K562 (cell line): ENCODE data around the gene KRTAP5-11. TPM values are rescaled to one million over a fixed set of nuclear protein-coding genes. Genes with fewer than 3 reads are reported as not detected.

Experiments
- ATAC-seq: fragments of 200-7000 bp; cut with Tn5 transposase; 3 replicates; pipeline ENCODE4 v1.9.1; 2020; ENCODE audit warnings: moderate library complexity
- BruUV-seq: library from RNA; stranded (reverse); fragments of 400-500 nt; replicated peaks from 2 replicates; lab custom pipeline; 2021; lab: Mats Ljungman, UMichigan
- CTCF ChIA-PET: fragments of 300-600 bp; formaldehyde crosslinking; extraction: SDS; loops from one replicate; lab custom pipeline; 2021; ENCODE audit warnings: low intra/inter-chr PET ratio; lab: Yijun Ruan, JAX
- POLR2A ChIA-PET: fragments of 300-600, 350-650 bp; sonication (Branson Sonifier 250); formaldehyde crosslinking; extraction: SDS; loops from one replicate; lab custom pipeline; 2021; ENCODE audit warnings: antibody characterized with exemption, inconsistent platforms; lab: Yijun Ruan, JAX
- DNase-seq, 4 experiments: peaks; one replicate each; pipeline versions ENCODE4 v3.0.0 to v3.0.0-alpha.2; 2011 to 2018; ENCODE audit warnings: low spot score in 3 of 4, mixed read lengths in 3 of 4; ENCODE audit errors: extremely low read depth in 1 of 4
- FAIRE-seq: peaks from 2 replicates; lab custom pipeline; 2011; peaks lifted over from hg19 to GRCh38; lab: Jason Lieb, UNC
- H2AFZ ChIP-seq: 2 replicates; pipeline ENCODE4 v1.6.0; 2011; ENCODE audit warnings: low read depth, low read length, control low read depth, inconsistent platforms
- H3K27ac ChIP-seq: fragments of 200-600 bp; 3 replicates; pipeline ENCODE4 v1.8.0; 2011; ENCODE audit warnings: low read depth, mild to moderate bottlenecking, control low read depth, inconsistent platforms, low read length, moderate library complexity, mixed read lengths; ENCODE audit errors: extremely low read depth
- H3K27me3 ChIP-seq, 2 experiments: fragments of 300-600 bp in 1 of 2; 2 replicates in 1 of 2; 3 replicates in 1 of 2; pipeline versions ENCODE4 v1.6.0 to v1.8.0; 2011; ENCODE audit warnings: inconsistent platforms in 2 of 2, low read length in 2 of 2, mild to moderate bottlenecking in 1 of 2, mixed read lengths in 1 of 2, moderate library complexity in 1 of 2; ENCODE audit not compliant: control insufficient read depth in 2 of 2, insufficient read depth in 2 of 2
- H3K36me3 ChIP-seq: fragments of 300-600 bp; 3 replicates; pipeline ENCODE4 v1.8.0; 2011; ENCODE audit warnings: mild to moderate bottlenecking, low read length, inconsistent platforms; ENCODE audit not compliant: control insufficient read depth, insufficient read depth
- H3K4me1 ChIP-seq, 2 experiments: fragments of 200-600 bp in 1 of 2; replicated peaks in 1 of 2; 2 replicates in 1 of 2; 3 replicates in 1 of 2; pipeline versions ENCODE4 v1.5.1 to v1.8.0; 2011; ENCODE audit warnings: inconsistent platforms in 2 of 2, low read length in 2 of 2, mild to moderate bottlenecking in 1 of 2, mixed read lengths in 1 of 2, moderate library complexity in 1 of 2; ENCODE audit not compliant: control insufficient read depth in 2 of 2, insufficient read depth in 2 of 2
- H3K4me2 ChIP-seq: 2 replicates; pipeline ENCODE4 v1.6.1; 2011; ENCODE audit warnings: low read length, control low read depth, inconsistent platforms, mixed read lengths; ENCODE audit not compliant: insufficient read depth
- H3K4me3 ChIP-seq: fragments of 200-600 bp; sonication (generic), shearing (Covaris generic); 2 replicates; pipeline ENCODE4 v1.5.1; 2016; ENCODE audit warnings: control low read depth, inconsistent platforms
- H3K79me2 ChIP-seq: fragments of 200-600 bp; 3 replicates; pipeline ENCODE4 v1.8.0; 2011; ENCODE audit warnings: low read length, inconsistent platforms; ENCODE audit not compliant: control insufficient read depth, insufficient read depth
- H3K9ac ChIP-seq, 2 experiments: 2 replicates each; pipeline versions ENCODE4 v1.6.0 to v1.6.1; 2011; ENCODE audit warnings: low read depth in 2 of 2, low read length in 2 of 2, control low read depth in 1 of 2, inconsistent platforms in 1 of 2, mild to moderate bottlenecking in 1 of 2, mixed read lengths in 1 of 2; ENCODE audit not compliant: insufficient read depth in 1 of 2
- H3K9me1 ChIP-seq: one replicate; pipeline ENCODE4 v1.6.0; 2011; ENCODE audit warnings: inconsistent platforms, mild to moderate bottlenecking, low read length, moderate library complexity; ENCODE audit not compliant: control insufficient read depth, insufficient read depth
- H3K9me3 ChIP-seq: replicated peaks from 2 replicates; pipeline ENCODE4 v1.5.1; 2011; ENCODE audit warnings: low read depth, low read length, inconsistent platforms; ENCODE audit not compliant: control insufficient read depth, insufficient read depth
- H4K20me1 ChIP-seq: replicated peaks from 2 replicates; pipeline ENCODE4 v1.6.1; 2011; ENCODE audit warnings: low read length, inconsistent platforms, mixed read lengths; ENCODE audit not compliant: control insufficient read depth, insufficient read depth
- FOXM1 ChIP-seq, 2 experiments: fragments of 450-650 bp in 1 of 2; sonication (generic) in 1 of 2; formaldehyde crosslinking in 1 of 2; IDR thresholded peaks; 2 replicates each; pipeline versions ENCODE4 v1.6.1 to v1.9.0; 2017 to 2022; ENCODE audit warnings: low read depth in 2 of 2, mild to moderate bottlenecking in 2 of 2, missing genetic modification reagents in 1 of 2, moderate library complexity in 1 of 2
- SAFB ChIP-seq: fragments of 200-400 bp; formaldehyde crosslinking; IDR thresholded peaks from 2 replicates; pipeline ENCODE4 v1.6.1; 2017; ENCODE audit warnings: low read depth, low read length, borderline replicate concordance
- SIN3B ChIP-seq: fragments of 450-650 bp; IDR thresholded peaks from 2 replicates; pipeline ENCODE4 v1.6.1; 2017; ENCODE audit warnings: low read depth, mild to moderate bottlenecking, moderate library complexity
- ZNF239 ChIP-seq: fragments of 250-450 bp; sonication (Bioruptor Pico); IDR thresholded peaks from 2 replicates; pipeline ENCODE4 v1.4.0; 2020; ENCODE audit warnings: mild to moderate bottlenecking
- ZNF24 ChIP-seq: fragments of 450-650 bp; IDR thresholded peaks from 2 replicates; pipeline ENCODE4 v1.6.1; 2016
- WGBS: fragments of 100-300 bp; shearing (Covaris generic); methylation state at CpG from one replicate; pipeline ENCODE4 v1.1.6; 2016; ENCODE audit warnings: low coverage, mixed read lengths; ENCODE audit not compliant: insufficient coverage; ENCODE audit errors: missing lambda C conversion rate; 5-methylcytosine and 5-hydroxymethylcytosine counted together
- in situ Hi-C: fragments of 300-500 bp; cut with MboI; formaldehyde crosslinking; loops from 4 replicates; pipeline ENCODE4 v1.15.0; 2018; ENCODE audit warnings: inconsistent platforms, mixed read lengths
- intact Hi-C: fragments of 100-400 bp; cut with micrococcal nuclease; formaldehyde crosslinking; loops from 2 replicates; pipeline ENCODE4 v1.14.2; 2022
- polyA plus RNA-seq, 8 experiments: library from polyadenylated mRNA; depleted of rRNA in 4 of 8; stranded (reverse) in 5 of 8; unstranded in 3 of 8; fragments of >200 nt; fragmentation: Nextera tagmentation in 2 of 8; fragmentation: Illumina TruSeq in 1 of 8; extraction: Ambion mirVana in 2 of 8; extraction: Trizol in 1 of 8; gene quantifications; 2 replicates each; pipeline versions ENCODE4 v1.2.1 to v1.2.3, GENCODE V29; 2011 to 2014; ENCODE audit warnings: inconsistent platforms in 1 of 8, missing spikeins in 1 of 8
- total RNA-seq, 7 experiments: library from RNA; depleted of rRNA in 6 of 7; stranded (reverse); fragments of >200 nt in 6 of 7; fragmentation: Illumina TruSeq in 2 of 7; extraction: Trizol in 2 of 7; gene quantifications; 2 replicates each; pipeline versions ENCODE4 v1.2.1 to v1.2.3, GENCODE V29; 2011 to 2021; ENCODE audit warnings: low replicate concordance in 1 of 7
- TF ChIP-seq, protein P1 (sequence below): sonication (generic); formaldehyde crosslinking; IDR thresholded peaks from 2 replicates; pipeline ENCODE4 v1.8.1; 2023; ENCODE audit warnings: mild to moderate bottlenecking, missing genetic modification reagents

The KRTAP5-11 gene
- total and polyA plus RNA-seq, 9 of the 15 experiments (the other 6 are each of a cell fraction or from before 2014, with no cell fraction given): not detected

GRCh38 chr11:71557257-71557656 is 25.4 kb downstream of the KRTAP5-11 start:
- Histone ChIP-seq H3K4me2 (no peak overlapping the region), H3K79me2 (no peaks in the 10 kb centered on the region), H4K20me1 (no peaks in the 10 kb centered on the region), H3K9me1 (no peaks in the 10 kb centered on the region), H3K27me3 (peaks cover 3 to 23% of the 10 kb centered on the region in 2 experiments; a peak in 4 of 5 replicates), H3K36me3 (no peaks in the 10 kb centered on the region), H3K4me3 (no peak overlapping the region), H3K27ac (no peak overlapping the region), H3K9me3 (no peaks in the 10 kb centered on the region), H3K4me1 (peaks cover 0 to 3% of the 10 kb centered on the region in 2 experiments; a peak in 1 of 5 replicates), H3K9ac (no peak overlapping the region), H2AFZ (no peak overlapping the region)
- intact Hi-C loops (no loop called here), in situ Hi-C loops (no loop called here)
- POLR2A ChIA-PET: no interaction called here
- FAIRE-seq (no peak), DNase-seq (no peak), ATAC-seq (no peak)
- TF ChIP-seq ZNF24: no peak
- TF ChIP-seq SAFB: no peak
- no TSS peak for BruUV-seq
- CTCF ChIA-PET: no interaction called here

DNA sequence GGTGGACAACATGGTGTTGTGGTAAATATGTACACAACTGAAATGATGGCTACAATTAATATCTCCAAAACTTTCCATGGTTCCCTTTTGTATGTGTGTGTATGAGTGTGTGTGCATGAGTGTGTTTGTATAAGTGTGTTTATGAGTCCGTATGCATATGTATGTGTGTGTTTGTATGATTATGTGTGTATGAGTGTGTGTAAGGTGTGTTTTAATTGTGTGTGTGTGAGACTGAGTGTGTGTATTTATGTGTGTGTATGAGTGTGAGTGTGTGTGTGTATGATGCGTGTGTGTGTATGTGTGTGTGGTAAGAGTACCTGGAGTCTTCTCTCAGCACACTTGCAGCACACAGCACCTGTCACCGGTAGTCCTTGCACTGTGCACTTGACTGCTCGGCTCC is 26.7 kb downstream of the KRTAP5-11 start:
- FAIRE-seq: no peak
- Histone ChIP-seq H3K36me3 (no peaks in the 10 kb centered on the region), H3K9me1 (no peaks in the 10 kb centered on the region), H4K20me1 (no peaks in the 10 kb centered on the region), H3K79me2 (no peaks in the 10 kb centered on the region), H3K4me1 (peaks cover 0 to 3% of the 10 kb centered on the region in 2 experiments; a peak in 1 of 5 replicates), H3K4me2 (no peak overlapping the region), H3K9ac (no peak overlapping the region), H3K27ac (no peak overlapping the region), H3K4me3 (no peak overlapping the region), H3K27me3 (peaks cover 3 to 26% of the 10 kb centered on the region in 2 experiments; a peak in 3 of 5 replicates), H3K9me3 (no peaks in the 10 kb centered on the region), H2AFZ (no peak overlapping the region)
- in situ Hi-C loops: no loop called here
- POLR2A ChIA-PET: no interaction called here
- DNase-seq: no peak
- TF ChIP-seq FOXM1 (IDR thresholded peaks at IDR 0.05; ENCODE audit: low read depth) (no peak), FOXM1 (CRISPR knock-in tag; IDR thresholded peaks at IDR 0.05; ENCODE audit: low read depth) (no peak), ZNF239 (no peak), SIN3B (no peak)
- TF ChIP-seq, protein P1, sequence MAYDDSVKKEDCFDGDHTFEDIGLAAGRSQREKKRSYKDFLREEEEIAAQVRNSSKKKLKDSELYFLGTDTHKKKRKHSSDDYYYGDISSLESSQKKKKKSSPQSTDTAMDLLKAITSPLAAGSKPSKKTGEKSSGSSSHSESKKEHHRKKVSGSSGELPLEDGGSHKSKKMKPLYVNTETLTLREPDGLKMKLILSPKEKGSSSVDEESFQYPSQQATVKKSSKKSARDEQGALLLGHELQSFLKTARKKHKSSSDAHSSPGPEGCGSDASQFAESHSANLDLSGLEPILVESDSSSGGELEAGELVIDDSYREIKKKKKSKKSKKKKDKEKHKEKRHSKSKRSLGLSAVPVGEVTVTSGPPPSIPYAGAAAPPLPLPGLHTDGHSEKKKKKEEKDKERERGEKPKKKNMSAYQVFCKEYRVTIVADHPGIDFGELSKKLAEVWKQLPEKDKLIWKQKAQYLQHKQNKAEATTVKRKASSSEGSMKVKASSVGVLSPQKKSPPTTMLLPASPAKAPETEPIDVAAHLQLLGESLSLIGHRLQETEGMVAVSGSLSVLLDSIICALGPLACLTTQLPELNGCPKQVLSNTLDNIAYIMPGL (CRISPR knock-in tag): no peak
- intact Hi-C loops: no loop called here
- BruUV-seq: no TSS peak
- ATAC-seq: no peak
- CTCF ChIA-PET: no interaction called here
- 8% methylated on average over 4 of the region's 4 CpGs for WGBS
